HUES48 (cell line): Measurements from ENCODE around the gene GRIA3.
"Not testable (repeated sequence)": the region's sequence is repeated elsewhere in the genome, so short reads cannot be mapped to it uniquely, and the experiment has no call there.

Experiments used
- H3K27ac ChIP-seq: one replicate; pipeline ENCODE4 v1.7.0; 2013; ENCODE audit warnings: low read depth, low read length, inconsistent platforms
- H3K27me3 ChIP-seq: 2 replicates; pipeline ENCODE4 v1.6.1; 2013; ENCODE audit warnings: mild to moderate bottlenecking, low read length; ENCODE audit not compliant: control insufficient read depth, insufficient read depth
- H3K36me3 ChIP-seq: 2 replicates; pipeline ENCODE4 v1.6.1; 2013; ENCODE audit warnings: low read length; ENCODE audit not compliant: control insufficient read depth, insufficient read depth
- H3K4me1 ChIP-seq: 2 replicates; pipeline ENCODE4 v1.6.1; 2013; ENCODE audit warnings: mild to moderate bottlenecking, low read length; ENCODE audit not compliant: control insufficient read depth, insufficient read depth
- H3K4me3 ChIP-seq: 2 replicates; pipeline ENCODE4 v1.5.1; 2013; ENCODE audit warnings: mild to moderate bottlenecking, low read depth, low read length
- H3K9ac ChIP-seq: 2 replicates; pipeline ENCODE4 v1.6.1; 2013; ENCODE audit warnings: mild to moderate bottlenecking, low read depth, low read length, moderate library complexity
- H3K9me3 ChIP-seq: 2 replicates; pipeline ENCODE4 v1.6.1; 2013; ENCODE audit warnings: low read length; ENCODE audit not compliant: control insufficient read depth, insufficient read depth

The GRIA3 gene

GRCh38 chrX:123525123-123525725 lies 341.1 kb downstream of the GRIA3 start:
- Histone ChIP-seq H3K9me3 (no peaks in the 10 kb centered on the region), H3K4me3 (no peak overlapping the region), H3K27me3 (no peaks in the 10 kb centered on the region), H3K36me3 (no peaks in the 10 kb centered on the region), H3K9ac (no peak overlapping the region), H3K4me1 (no peaks in the 10 kb centered on the region), H3K27ac (no peak overlapping the region)

GRCh38 chrX:123530726-123531125 lies 346.6 kb downstream of the GRIA3 start:
- not testable (repeated sequence) for H3K27me3 ChIP-seq, H3K36me3 ChIP-seq, H3K9ac ChIP-seq, H3K4me3 ChIP-seq, H3K27ac ChIP-seq, H3K4me1 ChIP-seq
- peaks cover 10% of the 10 kb centered on the region; the same call in 1 of the 2 replicates for H3K9me3 ChIP-seq
